Measurements from ENCODE around the gene ZNF488. TPM values are rescaled to one million over a fixed set of nuclear protein-coding genes. Genes with fewer than 3 reads are reported as not detected.

The ZNF488 gene
- polyA plus RNA-seq, 1 of the 3 experiments (the other 2 are of a cell fraction) = 0.59 TPM

- H3K9me2 ChIP-seq = no peaks in the 10 kb centered on the region
- no peaks in the 10 kb centered on the region for H3K79me2 ChIP-seq (ENCODE audit: insufficient read depth)
- H2AFZ ChIP-seq (ENCODE audit: low read depth) = no peak overlapping the region
- H3K4me1 ChIP-seq (ENCODE audit: control insufficient read depth in 1 of 2, insufficient read depth in 2 of 2, low read depth in 1 of 2, low read length in 1 of 2) = peaks cover 0 to 8% of the 10 kb centered on the region in 2 experiments; a peak in 1 of 4 replicates
- peaks cover 3% of the 10 kb centered on the region for H3F3A ChIP-seq (replicated peaks; ENCODE audit: insufficient read depth)
- no peaks in the 10 kb centered on the region for H4K20me1 ChIP-seq (ENCODE audit: insufficient read depth)
- H3K4me3 ChIP-seq (ENCODE audit: low read depth in 2 of 2, low read length in 1 of 2) = no peak overlapping the region
- peaks cover 3% of the 10 kb centered on the region; the same call in 1 of the 2 replicates for H3K27me3 ChIP-seq (ENCODE audit: insufficient read depth)
- no peaks in the 10 kb centered on the region for H3K36me3 ChIP-seq (replicated peaks in 1 of 2; ENCODE audit: control insufficient read depth in 1 of 2, insufficient read depth in 2 of 2, low read length in 1 of 2)
- H3K4me2 ChIP-seq = no peak overlapping the region
- no peak overlapping the region for H3K9ac ChIP-seq
- H3K9me3 ChIP-seq = no peaks in the 10 kb centered on the region
- ChIA-PET CTCF (interaction anchor here (1.3 to 2.5 kb wide), 3 partner anchors 17 to 333 kb away, joined by 3 to 14 read pairs (median 6); no protein-coding TSS in a partner anchor), POLR2A (no interaction called here)
- DNase-seq = no peak
- H3K27ac ChIP-seq (ENCODE audit: low read depth in 2 of 2, low read length in 1 of 2) = no peak overlapping the region
- 89% methylated on average over 3 of the region's 3 CpGs for WGBS (ENCODE audit: low lambda C conversion rate)
- TF ChIP-seq RCOR1 (IDR thresholded peaks at IDR 0.05; ENCODE audit: low read length) (no peak), TAF1 (IDR thresholded peaks at IDR 0.05; ENCODE audit: borderline replicate concordance, low read depth, low read length) (no peak), ZBTB33 (IDR thresholded peaks at IDR 0.05; ENCODE audit: borderline replicate concordance, low read depth) (no peak), REST (IDR thresholded peaks at IDR 0.05; ENCODE audit: low read depth, low read length) (no peak), SMC3 (IDR thresholded peaks at IDR 0.05; ENCODE audit: low read depth, low read length) (no peak), POLR2AphosphoS5 (IDR thresholded peaks at IDR 0.05; ENCODE audit: low read depth, low read length) (no peak), MXI1 (IDR thresholded peaks at IDR 0.05; ENCODE audit: low read depth, low read length) (no peak), GATA2 (CRISPR knock-in tag; IDR thresholded peaks at IDR 0.05) (no peak), FOSL2 (IDR thresholded peaks at IDR 0.05; ENCODE audit: borderline replicate concordance, low read depth) (no peak), GABPA (IDR thresholded peaks at IDR 0.05; ENCODE audit: low read depth) (no peak), EZH2phosphoT487 (IDR thresholded peaks at IDR 0.05; ENCODE audit: borderline replicate concordance, low read depth) (no peak), EP300 (IDR thresholded peaks at IDR 0.05; ENCODE audit: borderline replicate concordance in 1 of 2, low read depth in 1 of 2, low read length in 1 of 2) (no peak)
These were observed 26.2 kb downstream of the ZNF488 start for GRCh38 chr10:47357911-47358310.
